ENCODE data around the gene CCL27. TPM values are rescaled to one million over a fixed set of nuclear protein-coding genes. Genes with fewer than 3 reads are reported as not detected.

The CCL27 gene
- total RNA-seq, 4 donors from 2014 or later = not detected

GRCh38 chr9:34669809-34670562, 7.5 kb upstream of the CCL27 start:
- ATAC-seq (ENCODE audit: low FRiP score) (no peak), DNase-seq (ENCODE audit: low spot score) (no peak)
- no peak for TF ChIP-seq CTCF (IDR thresholded peaks at IDR 0.05)

GRCh38 chr9:34665381-34666250, 3.2 kb upstream of the CCL27 start:
- ATAC-seq (ENCODE audit: low FRiP score) (peak; percentile 85), DNase-seq (ENCODE audit: low spot score) (peak; percentile 97)
- TF ChIP-seq CTCF (IDR thresholded peaks at IDR 0.05) = no peak

GRCh38 chr9:34665067-34665380, 2.6 kb upstream of the CCL27 start:
- TF ChIP-seq CTCF (IDR thresholded peaks at IDR 0.05) = no peak
- DNase-seq (ENCODE audit: low spot score) = no peak
- ATAC-seq (ENCODE audit: low FRiP score) = no peak

GRCh38 chr9:34664281-34665066, 2.0 kb upstream of the CCL27 start:
- peak; percentile 49 for ATAC-seq (ENCODE audit: low FRiP score)
- TF ChIP-seq CTCF (IDR thresholded peaks at IDR 0.05) = peak in 2 of 3 donors; percentile 51 to 67
- DNase-seq (ENCODE audit: low spot score) = peak; percentile 84

GRCh38 chr9:34663303-34663605, 797 bp upstream of the CCL27 start:
- ATAC-seq (ENCODE audit: low FRiP score) (no peak), DNase-seq (ENCODE audit: low spot score) (no peak)
- TF ChIP-seq CTCF (IDR thresholded peaks at IDR 0.05) = no peak

GRCh38 chr9:34659592-34660253, 2.7 kb downstream of the CCL27 start:
- no peak for DNase-seq (ENCODE audit: low spot score)
- no peak for ATAC-seq (ENCODE audit: low FRiP score)
- no peak for TF ChIP-seq CTCF (IDR thresholded peaks at IDR 0.05)
